ENCODE measurements around the gene DAZAP2.

DAZAP2 gene

GRCh38 chr12:51270067-51270950 is 31.7 kb downstream of the DAZAP2 start, which contains the start of gene SMAGP (continued):
- TF ChIP-seq ZBTB49 (tag by site-specific recombination; IDR thresholded peaks at IDR 0.05; ENCODE audit: low read depth) (no peak), KLF17 (tag by site-specific recombination; IDR thresholded peaks at IDR 0.05) (0 out of 2 replicates have a peak, but pooled peaks have one; percentile 12), ZNF133 (tag by site-specific recombination; IDR thresholded peaks at IDR 0.05) (no peak), ZSCAN30 (tag by site-specific recombination; IDR thresholded peaks at IDR 0.05) (0 out of 2 replicates have a peak, but pooled peaks have one; percentile 44), ZNF623 (tag by site-specific recombination; IDR thresholded peaks at IDR 0.05) (no peak), KLF9 (tag by site-specific recombination; IDR thresholded peaks at IDR 0.05; ENCODE audit: low read depth) (0 out of 2 replicates have a peak, but pooled peaks have one; percentile 34), ZNF785 (tag by site-specific recombination; IDR thresholded peaks at IDR 0.05) (no peak), MEIS1 (CRISPR knock-in tag; IDR thresholded peaks at IDR 0.05; ENCODE audit: borderline replicate concordance) (no peak), WT1 (tag by site-specific recombination; IDR thresholded peaks at IDR 0.05) (0 out of 2 replicates have a peak, but pooled peaks have one; percentile 15), ZNF292 (tag by site-specific recombination; IDR thresholded peaks at IDR 0.05; ENCODE audit: borderline replicate concordance, low read depth) (no peak), ZNF19 (tag by site-specific recombination; IDR thresholded peaks at IDR 0.05; ENCODE audit: low read depth) (no peak), ZNF792 (tag by site-specific recombination; IDR thresholded peaks at IDR 0.05) (no peak), SP3 (tag by site-specific recombination; IDR thresholded peaks at IDR 0.05) (peak; percentile 67), ZNF48 (tag by site-specific recombination; IDR thresholded peaks at IDR 0.05) (no peak), SP2 (tag by site-specific recombination; IDR thresholded peaks at IDR 0.05) (peak; percentile 65), ZXDB (tag by site-specific recombination; IDR thresholded peaks at IDR 0.05) (0 out of 2 replicates have a peak, but pooled peaks have one; percentile 38), ZNF335 (tag by site-specific recombination; conservative IDR thresholded peaks at IDR 0.05) (peak; percentile 87), ZNF501 (tag by site-specific recombination; IDR thresholded peaks at IDR 0.05) (no peak), ZEB2 (tag by site-specific recombination; IDR thresholded peaks at IDR 0.05) (0 out of 2 replicates have a peak, but pooled peaks have one; percentile 42)
- TF ChIP-seq, protein P1, sequence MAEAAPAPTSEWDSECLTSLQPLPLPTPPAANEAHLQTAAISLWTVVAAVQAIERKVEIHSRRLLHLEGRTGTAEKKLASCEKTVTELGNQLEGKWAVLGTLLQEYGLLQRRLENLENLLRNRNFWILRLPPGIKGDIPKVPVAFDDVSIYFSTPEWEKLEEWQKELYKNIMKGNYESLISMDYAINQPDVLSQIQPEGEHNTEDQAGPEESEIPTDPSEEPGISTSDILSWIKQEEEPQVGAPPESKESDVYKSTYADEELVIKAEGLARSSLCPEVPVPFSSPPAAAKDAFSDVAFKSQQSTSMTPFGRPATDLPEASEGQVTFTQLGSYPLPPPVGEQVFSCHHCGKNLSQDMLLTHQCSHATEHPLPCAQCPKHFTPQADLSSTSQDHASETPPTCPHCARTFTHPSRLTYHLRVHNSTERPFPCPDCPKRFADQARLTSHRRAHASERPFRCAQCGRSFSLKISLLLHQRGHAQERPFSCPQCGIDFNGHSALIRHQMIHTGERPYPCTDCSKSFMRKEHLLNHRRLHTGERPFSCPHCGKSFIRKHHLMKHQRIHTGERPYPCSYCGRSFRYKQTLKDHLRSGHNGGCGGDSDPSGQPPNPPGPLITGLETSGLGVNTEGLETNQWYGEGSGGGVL (tag by site-specific recombination; IDR thresholded peaks at IDR 0.05): peak; percentile 60
- TF ChIP-seq, protein P2, sequence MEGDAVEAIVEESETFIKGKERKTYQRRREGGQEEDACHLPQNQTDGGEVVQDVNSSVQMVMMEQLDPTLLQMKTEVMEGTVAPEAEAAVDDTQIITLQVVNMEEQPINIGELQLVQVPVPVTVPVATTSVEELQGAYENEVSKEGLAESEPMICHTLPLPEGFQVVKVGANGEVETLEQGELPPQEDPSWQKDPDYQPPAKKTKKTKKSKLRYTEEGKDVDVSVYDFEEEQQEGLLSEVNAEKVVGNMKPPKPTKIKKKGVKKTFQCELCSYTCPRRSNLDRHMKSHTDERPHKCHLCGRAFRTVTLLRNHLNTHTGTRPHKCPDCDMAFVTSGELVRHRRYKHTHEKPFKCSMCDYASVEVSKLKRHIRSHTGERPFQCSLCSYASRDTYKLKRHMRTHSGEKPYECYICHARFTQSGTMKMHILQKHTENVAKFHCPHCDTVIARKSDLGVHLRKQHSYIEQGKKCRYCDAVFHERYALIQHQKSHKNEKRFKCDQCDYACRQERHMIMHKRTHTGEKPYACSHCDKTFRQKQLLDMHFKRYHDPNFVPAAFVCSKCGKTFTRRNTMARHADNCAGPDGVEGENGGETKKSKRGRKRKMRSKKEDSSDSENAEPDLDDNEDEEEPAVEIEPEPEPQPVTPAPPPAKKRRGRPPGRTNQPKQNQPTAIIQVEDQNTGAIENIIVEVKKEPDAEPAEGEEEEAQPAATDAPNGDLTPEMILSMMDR (tag by site-specific recombination; IDR thresholded peaks at IDR 0.05): peak; percentile 69
- TF ChIP-seq, protein P3, sequence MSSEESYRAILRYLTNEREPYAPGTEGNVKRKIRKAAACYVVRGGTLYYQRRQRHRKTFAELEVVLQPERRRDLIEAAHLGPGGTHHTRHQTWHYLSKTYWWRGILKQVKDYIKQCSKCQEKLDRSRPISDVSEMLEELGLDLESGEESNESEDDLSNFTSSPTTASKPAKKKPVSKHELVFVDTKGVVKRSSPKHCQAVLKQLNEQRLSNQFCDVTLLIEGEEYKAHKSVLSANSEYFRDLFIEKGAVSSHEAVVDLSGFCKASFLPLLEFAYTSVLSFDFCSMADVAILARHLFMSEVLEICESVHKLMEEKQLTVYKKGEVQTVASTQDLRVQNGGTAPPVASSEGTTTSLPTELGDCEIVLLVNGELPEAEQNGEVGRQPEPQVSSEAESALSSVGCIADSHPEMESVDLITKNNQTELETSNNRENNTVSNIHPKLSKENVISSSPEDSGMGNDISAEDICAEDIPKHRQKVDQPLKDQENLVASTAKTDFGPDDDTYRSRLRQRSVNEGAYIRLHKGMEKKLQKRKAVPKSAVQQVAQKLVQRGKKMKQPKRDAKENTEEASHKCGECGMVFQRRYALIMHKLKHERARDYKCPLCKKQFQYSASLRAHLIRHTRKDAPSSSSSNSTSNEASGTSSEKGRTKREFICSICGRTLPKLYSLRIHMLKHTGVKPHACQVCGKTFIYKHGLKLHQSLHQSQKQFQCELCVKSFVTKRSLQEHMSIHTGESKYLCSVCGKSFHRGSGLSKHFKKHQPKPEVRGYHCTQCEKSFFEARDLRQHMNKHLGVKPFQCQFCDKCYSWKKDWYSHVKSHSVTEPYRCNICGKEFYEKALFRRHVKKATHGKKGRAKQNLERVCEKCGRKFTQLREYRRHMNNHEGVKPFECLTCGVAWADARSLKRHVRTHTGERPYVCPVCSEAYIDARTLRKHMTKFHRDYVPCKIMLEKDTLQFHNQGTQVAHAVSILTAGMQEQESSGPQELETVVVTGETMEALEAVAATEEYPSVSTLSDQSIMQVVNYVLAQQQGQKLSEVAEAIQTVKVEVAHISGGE (tag by site-specific recombination; conservative IDR thresholded peaks at IDR 0.05; ENCODE audit: low read depth): peak; percentile 63
- TF ChIP-seq, protein P4, sequence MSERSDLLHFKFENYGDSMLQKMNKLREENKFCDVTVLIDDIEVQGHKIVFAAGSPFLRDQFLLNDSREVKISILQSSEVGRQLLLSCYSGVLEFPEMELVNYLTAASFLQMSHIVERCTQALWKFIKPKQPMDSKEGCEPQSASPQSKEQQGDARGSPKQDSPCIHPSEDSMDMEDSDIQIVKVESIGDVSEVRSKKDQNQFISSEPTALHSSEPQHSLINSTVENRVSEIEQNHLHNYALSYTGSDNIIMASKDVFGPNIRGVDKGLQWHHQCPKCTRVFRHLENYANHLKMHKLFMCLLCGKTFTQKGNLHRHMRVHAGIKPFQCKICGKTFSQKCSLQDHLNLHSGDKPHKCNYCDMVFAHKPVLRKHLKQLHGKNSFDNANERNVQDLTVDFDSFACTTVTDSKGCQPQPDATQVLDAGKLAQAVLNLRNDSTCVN (tag by site-specific recombination; optimal IDR thresholded peaks at IDR 0.05): peak; percentile 93
- TF ChIP-seq, protein P5, sequence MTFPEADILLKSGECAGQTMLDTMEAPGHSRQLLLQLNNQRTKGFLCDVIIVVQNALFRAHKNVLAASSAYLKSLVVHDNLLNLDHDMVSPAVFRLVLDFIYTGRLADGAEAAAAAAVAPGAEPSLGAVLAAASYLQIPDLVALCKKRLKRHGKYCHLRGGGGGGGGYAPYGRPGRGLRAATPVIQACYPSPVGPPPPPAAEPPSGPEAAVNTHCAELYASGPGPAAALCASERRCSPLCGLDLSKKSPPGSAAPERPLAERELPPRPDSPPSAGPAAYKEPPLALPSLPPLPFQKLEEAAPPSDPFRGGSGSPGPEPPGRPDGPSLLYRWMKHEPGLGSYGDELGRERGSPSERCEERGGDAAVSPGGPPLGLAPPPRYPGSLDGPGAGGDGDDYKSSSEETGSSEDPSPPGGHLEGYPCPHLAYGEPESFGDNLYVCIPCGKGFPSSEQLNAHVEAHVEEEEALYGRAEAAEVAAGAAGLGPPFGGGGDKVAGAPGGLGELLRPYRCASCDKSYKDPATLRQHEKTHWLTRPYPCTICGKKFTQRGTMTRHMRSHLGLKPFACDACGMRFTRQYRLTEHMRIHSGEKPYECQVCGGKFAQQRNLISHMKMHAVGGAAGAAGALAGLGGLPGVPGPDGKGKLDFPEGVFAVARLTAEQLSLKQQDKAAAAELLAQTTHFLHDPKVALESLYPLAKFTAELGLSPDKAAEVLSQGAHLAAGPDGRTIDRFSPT (tag by site-specific recombination; IDR thresholded peaks at IDR 0.05): peak; percentile 10; the same call in 1 of the 2 replicates

Data from HEK293 (cell line).